HAP-1 (cell line): ENCODE measurements around the gene TRIP12.
A peak's percentile ranks its signal among the peaks of the same experiment; 100 is the strongest.
"Not testable (repeated sequence)": the region's sequence is repeated elsewhere in the genome, so short reads cannot be mapped to it uniquely, and the experiment has no call there.

Source experiments
- DNase-seq, 2 experiments: peaks; one replicate each; pipeline ENCODE4 v3.0.0-alpha.2; 2016 to 2020; ENCODE audit warnings: low spot score in 2 of 2
- H3K27me3 ChIP-seq: fragments of 250-450 bp; sonication (Bioruptor Pico); 2 replicates; pipeline ENCODE4 v1.5.1; 2020; ENCODE audit warnings: low read depth, mild to moderate bottlenecking, moderate library complexity
- H3K36me3 ChIP-seq: fragments of 250-450 bp; sonication (Bioruptor Pico); replicated peaks from 2 replicates; pipeline ENCODE4 v1.5.1; 2020; ENCODE audit warnings: mild to moderate bottlenecking
- H3K4me1 ChIP-seq: fragments of 250-450 bp; sonication (Bioruptor Pico); 2 replicates; pipeline ENCODE4 v1.5.1; 2020; ENCODE audit warnings: mild to moderate bottlenecking
- H3K4me3 ChIP-seq: fragments of 250-450 bp; sonication (Bioruptor Pico); 2 replicates; pipeline ENCODE4 v1.5.1; 2020; ENCODE audit warnings: mild to moderate bottlenecking, moderate library complexity
- H3K9me3 ChIP-seq: fragments of 250-450 bp; sonication (Bioruptor Pico); 2 replicates; pipeline ENCODE4 v1.5.1; 2020; ENCODE audit warnings: mild to moderate bottlenecking, moderate library complexity
- in situ Hi-C: fragments of 300-500 bp; cut with MboI; formaldehyde crosslinking; loops from 3 replicates; pipeline ENCODE4 v1.14.3; 2020; ENCODE audit warnings: low sequenced_read_pairs, inconsistent platforms, mixed read lengths

Gene TRIP12

DNA sequence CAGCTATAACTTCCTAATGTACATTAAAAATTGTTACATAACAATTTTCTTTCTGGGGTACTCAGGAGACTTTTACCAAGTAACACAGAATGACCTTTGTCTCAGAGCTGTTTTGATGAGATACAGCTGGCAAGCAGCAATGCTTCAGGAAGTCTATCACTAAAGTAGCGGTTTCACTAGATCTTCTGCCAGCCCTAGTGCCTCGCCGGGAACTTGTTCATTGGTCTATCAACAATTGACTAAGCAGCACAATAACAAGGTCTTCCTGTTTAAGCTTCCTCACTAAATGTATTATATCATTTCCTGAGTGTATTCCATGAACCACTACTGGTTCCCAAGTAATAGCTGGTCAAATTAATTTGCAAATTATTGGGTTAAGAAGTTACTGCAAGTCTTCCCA lies 69.2 kb downstream of the TRIP12 start:
- H3K4me1 ChIP-seq: no peaks in the 10 kb centered on the region
- H3K27me3 ChIP-seq: no peaks in the 10 kb centered on the region
- peaks cover 16% of the 10 kb centered on the region for H3K36me3 ChIP-seq
- in situ Hi-C loops: no loop called here
- peak in 1 of 2 experiments; percentile 24 for DNase-seq
- H3K4me3 ChIP-seq: no peak overlapping the region
- H3K9me3 ChIP-seq: no peaks in the 10 kb centered on the region

- Histone ChIP-seq H3K9me3 (no peaks in the 10 kb centered on the region), H3K27me3 (no peaks in the 10 kb centered on the region)
- in situ Hi-C loops: no loop called here
These were observed 69.9 kb downstream of the TRIP12 start for GRCh38 chr2:229851870-229852269.

GRCh38 chr2:229850355-229851275 lies 71.2 kb downstream of the TRIP12 start:
- H3K9me3 ChIP-seq, H3K4me3 ChIP-seq, in situ Hi-C loops, DNase-seq, H3K27me3 ChIP-seq, H3K4me1 ChIP-seq: not testable (repeated sequence)
- peaks cover 12% of the 10 kb centered on the region for H3K36me3 ChIP-seq

More at GRCh38 chr2:229851870-229852269, 69.9 kb downstream of the TRIP12 start:
- H3K36me3 ChIP-seq: peaks cover 16% of the 10 kb centered on the region
- no peak for DNase-seq
- no peak overlapping the region for H3K4me3 ChIP-seq
- no peaks in the 10 kb centered on the region for H3K4me1 ChIP-seq

- Histone ChIP-seq H3K36me3 (peaks cover 8% of the 10 kb centered on the region), H3K9me3 (no peaks in the 10 kb centered on the region), H3K4me3 (no peak overlapping the region), H3K27me3 (no peaks in the 10 kb centered on the region), H3K4me1 (no peaks in the 10 kb centered on the region)
- DNase-seq: no peak
- in situ Hi-C loops: no loop called here
These were observed 72.7 kb downstream of the TRIP12 start for GRCh38 chr2:229849073-229849472.

DNA sequence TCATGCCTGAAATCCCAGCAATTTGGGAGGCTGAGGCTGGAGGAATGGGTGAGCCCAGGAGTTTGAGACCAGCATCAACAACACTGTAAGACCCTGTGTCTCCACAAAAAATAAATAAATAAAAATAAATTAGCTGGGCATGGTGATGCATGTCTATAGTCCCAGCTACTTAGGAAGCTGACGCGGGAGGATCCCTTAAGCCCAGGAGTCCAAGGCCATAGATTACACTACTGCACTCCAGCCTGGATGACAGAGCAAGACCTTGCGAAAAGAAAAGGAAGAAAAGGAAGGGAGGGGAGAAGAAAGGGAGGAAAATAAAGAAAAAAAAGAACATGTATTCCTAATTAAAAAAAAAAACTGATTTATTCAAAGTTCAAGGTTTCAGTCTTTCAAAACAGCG lies 78.2 kb downstream of the TRIP12 start:
- no peak overlapping the region for H3K4me3 ChIP-seq
- peaks cover 24% of the 10 kb centered on the region for H3K36me3 ChIP-seq
- no peaks in the 10 kb centered on the region for H3K4me1 ChIP-seq
- DNase-seq: no peak
- in situ Hi-C loops: no loop called here
- H3K27me3 ChIP-seq: no peaks in the 10 kb centered on the region
- H3K9me3 ChIP-seq: no peaks in the 10 kb centered on the region

GRCh38 chr2:229838729-229839128 lies 83.1 kb downstream of the TRIP12 start:
- no peaks in the 10 kb centered on the region for H3K4me1 ChIP-seq
- no peak overlapping the region for H3K4me3 ChIP-seq
- H3K9me3 ChIP-seq: no peaks in the 10 kb centered on the region
- H3K27me3 ChIP-seq: no peaks in the 10 kb centered on the region
- H3K36me3 ChIP-seq: peaks cover 24% of the 10 kb centered on the region
- DNase-seq: no peak
- in situ Hi-C loops: no loop called here

GRCh38 chr2:229836847-229837246 lies 85.0 kb downstream of the TRIP12 start:
- Histone ChIP-seq H3K36me3 (peaks cover 24% of the 10 kb centered on the region), H3K27me3 (no peaks in the 10 kb centered on the region), H3K4me1 (peaks cover 13% of the 10 kb centered on the region), H3K9me3 (no peaks in the 10 kb centered on the region), H3K4me3 (no peak overlapping the region)
- DNase-seq: no peak
- in situ Hi-C loops: no loop called here

- peaks cover 19% of the 10 kb centered on the region for H3K4me1 ChIP-seq
- peaks cover 13% of the 10 kb centered on the region for H3K36me3 ChIP-seq
- in situ Hi-C loops: no loop called here
- H3K9me3 ChIP-seq: no peaks in the 10 kb centered on the region
- H3K4me3 ChIP-seq: no peak overlapping the region
- no peaks in the 10 kb centered on the region for H3K27me3 ChIP-seq
- no peak for DNase-seq
These were observed 86.1 kb downstream of the TRIP12 start for GRCh38 chr2:229835596-229836283.

DNA sequence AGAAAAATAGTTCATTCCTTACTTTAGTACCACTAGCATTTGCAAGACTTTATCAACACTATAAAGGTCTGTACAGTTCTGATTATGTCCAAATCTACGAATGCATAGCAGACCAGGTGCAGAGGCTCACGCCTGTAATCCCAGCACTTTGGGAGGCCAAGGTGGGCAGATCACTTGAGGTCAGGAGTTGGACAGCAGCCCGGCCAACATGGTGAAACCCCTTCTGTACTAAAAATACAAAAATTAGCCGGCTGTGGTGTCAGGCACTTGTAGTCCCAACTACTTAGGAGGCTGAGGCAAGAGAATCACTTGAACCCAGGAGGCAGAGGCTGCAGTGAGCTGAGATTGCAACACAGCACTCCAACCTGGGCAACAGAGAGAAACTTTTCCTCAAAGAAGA lies 87.4 kb downstream of the TRIP12 start:
- DNase-seq, in situ Hi-C loops, H3K9me3 ChIP-seq, H3K4me3 ChIP-seq, H3K27me3 ChIP-seq: not testable (repeated sequence)
- Histone ChIP-seq H3K36me3 (peaks cover 11% of the 10 kb centered on the region), H3K4me1 (peaks cover 19% of the 10 kb centered on the region)

- in situ Hi-C loops: no loop called here
- Histone ChIP-seq H3K9me3 (no peaks in the 10 kb centered on the region), H3K4me1 (peaks cover 19% of the 10 kb centered on the region), H3K36me3 (peaks cover 16% of the 10 kb centered on the region), H3K27me3 (no peaks in the 10 kb centered on the region), H3K4me3 (no peak overlapping the region)
- no peak for DNase-seq
These were observed 89.3 kb downstream of the TRIP12 start for GRCh38 chr2:229832510-229832898.

DNA sequence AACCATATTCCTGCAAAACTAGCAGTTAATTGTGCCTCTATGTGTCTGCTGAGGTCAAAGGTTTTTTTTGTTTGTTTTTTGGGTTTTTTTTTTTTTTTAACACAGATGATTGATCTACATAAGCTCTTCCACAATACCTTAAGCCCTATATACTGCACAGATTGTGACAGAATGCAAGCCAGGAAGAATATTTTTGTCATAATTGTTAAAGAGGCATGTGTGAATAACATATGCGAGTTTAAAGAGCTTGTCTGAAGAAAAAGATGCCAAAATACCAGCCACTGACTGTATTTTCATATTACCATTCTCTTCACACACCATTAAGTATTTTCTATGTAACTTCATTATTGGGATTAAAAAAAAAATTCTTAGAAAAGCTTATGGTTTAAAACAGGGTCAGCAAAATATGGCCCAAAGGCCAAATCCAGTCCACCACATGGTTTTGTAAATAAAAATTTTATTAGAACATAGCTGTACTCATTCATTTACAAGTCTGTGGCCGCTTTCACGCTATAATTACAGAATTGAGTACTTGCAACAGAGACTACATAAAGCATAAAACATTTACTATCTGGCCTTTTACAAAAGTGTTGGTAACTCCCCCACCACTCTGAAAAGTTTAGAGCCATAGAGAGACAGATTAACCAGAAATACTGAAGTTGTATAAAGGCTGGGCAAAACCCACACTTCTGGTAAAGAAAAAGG lies 89.9 kb downstream of the TRIP12 start:
- in situ Hi-C loops: no loop called here
- Histone ChIP-seq H3K4me1 (peaks cover 19% of the 10 kb centered on the region), H3K4me3 (no peak overlapping the region), H3K36me3 (peaks cover 17% of the 10 kb centered on the region), H3K9me3 (no peaks in the 10 kb centered on the region), H3K27me3 (no peaks in the 10 kb centered on the region)
- DNase-seq: peak; percentile 44 to 83

GRCh38 chr2:229825476-229825875 lies 96.3 kb downstream of the TRIP12 start:
- no peak for DNase-seq
- Histone ChIP-seq H3K4me1 (no peaks in the 10 kb centered on the region), H3K36me3 (peaks cover 23% of the 10 kb centered on the region), H3K9me3 (no peaks in the 10 kb centered on the region), H3K27me3 (no peaks in the 10 kb centered on the region), H3K4me3 (no peak overlapping the region)
- in situ Hi-C loops: no loop called here

- Histone ChIP-seq H3K4me1 (no peaks in the 10 kb centered on the region), H3K36me3 (peaks cover 12% of the 10 kb centered on the region; the same call in 1 of the 2 replicates), H3K4me3 (no peak overlapping the region), H3K9me3 (no peaks in the 10 kb centered on the region), H3K27me3 (no peaks in the 10 kb centered on the region)
- DNase-seq: no peak
- in situ Hi-C loops: no loop called here
These were observed 100.5 kb downstream of the TRIP12 start for GRCh38 chr2:229821316-229821715.

GRCh38 chr2:229818230-229818629 lies 103.6 kb downstream of the TRIP12 start:
- no peak for DNase-seq
- H3K4me1 ChIP-seq: no peaks in the 10 kb centered on the region
- in situ Hi-C loops: no loop called here
- no peak overlapping the region for H3K4me3 ChIP-seq
- no peaks in the 10 kb centered on the region for H3K9me3 ChIP-seq
- H3K27me3 ChIP-seq: no peaks in the 10 kb centered on the region
- H3K36me3 ChIP-seq: peaks cover 27% of the 10 kb centered on the region
